Activated naive CD8-positive, alpha-beta T cell treated with anti-CD3 and anti-CD28 coated beads, Interleukin-2, amount 10 ng/mL, durations not matched to agents 7 days and 5 days (primary cell): ENCODE results near the gene CD163. TPM values are rescaled to one million over a fixed set of nuclear protein-coding genes. Genes with fewer than 3 reads are reported as not detected.
"Not testable (repeated sequence)": the region's sequence is repeated elsewhere in the genome, so short reads cannot be mapped to it uniquely, and the experiment has no call there.

Source experiments
- ATAC-seq: fragments of 150-1000 bp; cut with Tn5 transposase; one replicate; pipeline ENCODE4 v1.10.0; 2021; ENCODE audit warnings: low read depth, moderate library complexity
- POLR2A ChIA-PET: fragments of 350-600 bp; sonication (Branson Sonifier 250); formaldehyde crosslinking; loops from one replicate; lab custom pipeline; 2021; ENCODE audit warnings: antibody characterized with exemption; lab: Charles Lee
- DNase-seq: peaks from one replicate; pipeline ENCODE4 v3.0.0; 2021
- H3K27ac Mint-ChIP-seq: one replicate; pipeline ENCODE4 v1.8.0; 2022; ENCODE audit warnings: mild to moderate bottlenecking, mixed read lengths
- H3K27me3 Mint-ChIP-seq: one replicate; pipeline ENCODE4 v1.8.0; 2022; ENCODE audit warnings: mild to moderate bottlenecking, moderate library complexity, mixed read lengths
- H3K36me3 Mint-ChIP-seq: one replicate; pipeline ENCODE4 v1.8.0; 2021; ENCODE audit warnings: mild to moderate bottlenecking, mixed read lengths
- H3K4me1 Mint-ChIP-seq: one replicate; pipeline ENCODE4 v1.8.0; 2021; ENCODE audit warnings: mixed read lengths
- H3K4me3 Mint-ChIP-seq: one replicate; pipeline ENCODE4 v1.8.0; 2022; ENCODE audit warnings: mild to moderate bottlenecking, moderate library complexity, mixed read lengths
- H3K9me3 Mint-ChIP-seq: one replicate; pipeline ENCODE4 v1.8.0; 2021; ENCODE audit warnings: mixed read lengths
- total RNA-seq, 2 experiments: library from RNA; stranded (reverse); gene quantifications; one replicate each; pipeline ENCODE4 v1.2.3, GENCODE V29; 2021

The CD163 gene
- total RNA-seq, result 1 to 10 TPM; 4.4 to 5.3 TPM

DNA sequence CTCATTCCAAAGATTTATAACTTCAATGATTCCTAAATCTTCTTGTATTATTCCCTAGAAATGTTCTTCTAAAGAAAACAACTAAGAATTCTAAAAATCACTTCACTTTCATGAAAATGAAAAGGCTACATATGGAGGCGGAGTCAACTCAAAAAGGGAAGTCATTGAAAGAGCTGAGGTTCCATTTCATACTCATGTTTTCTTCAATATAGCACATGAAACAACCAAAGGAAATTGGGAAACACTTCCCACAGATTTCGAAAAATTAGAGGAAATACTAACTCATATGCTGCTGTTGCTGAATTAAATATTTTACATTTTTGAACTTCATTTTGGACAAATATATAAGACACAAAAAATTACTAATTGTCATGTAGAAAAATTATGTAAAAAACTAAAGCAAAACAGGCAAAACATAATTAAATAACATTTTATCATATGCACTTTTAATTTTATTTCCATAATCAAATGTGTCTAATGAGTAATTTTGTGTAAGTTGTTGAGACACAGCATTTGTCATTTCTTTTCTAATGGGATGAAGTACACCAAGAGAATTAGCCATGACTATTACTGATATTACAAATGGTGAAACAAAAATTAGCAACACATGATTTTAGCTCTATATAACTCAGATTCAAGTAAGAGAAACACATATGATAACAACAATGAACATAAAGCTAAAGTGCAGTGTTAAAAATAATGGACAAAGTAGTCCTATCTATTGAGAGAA, at the start of gene CD163:
CD163 (minus strand) TSS at position 92 of the 730 bp plus-strand sequence; CDS start at position 5, 87 bp downstream.
- H3K27ac Mint-ChIP-seq, result no peak within 1 kb of the TSS
- peaks cover 1% of the 10 kb centered on the region for H3K4me1 Mint-ChIP-seq
- no peaks in the 10 kb centered on the region for H3K36me3 Mint-ChIP-seq
- no peak within 1 kb of the TSS for H3K4me3 Mint-ChIP-seq
- ATAC-seq (no peak), DNase-seq (no peak)
- H3K27me3 Mint-ChIP-seq, result peaks cover 30% of the 10 kb centered on the region
- POLR2A ChIA-PET, result no interaction called here
- H3K9me3 Mint-ChIP-seq, result peaks cover 2% of the 10 kb centered on the region

- Mint-ChIP-seq H3K4me3 (no peak overlapping the region), H3K27ac (no peak overlapping the region), H3K27me3 (peaks cover 13% of the 10 kb centered on the region), H3K9me3 (peaks cover 3% of the 10 kb centered on the region), H3K36me3 (no peaks in the 10 kb centered on the region), H3K4me1 (no peaks in the 10 kb centered on the region)
- DNase-seq (no peak), ATAC-seq (no peak)
- POLR2A ChIA-PET, result no interaction called here
Observed at GRCh38 chr12:7542813-7543212, 39.2 kb upstream of the CD163 start.

GRCh38 chr12:7542046-7542445, 38.5 kb upstream of the CD163 start:
- DNase-seq (no peak), ATAC-seq (no peak)
- no peaks in the 10 kb centered on the region for H3K4me1 Mint-ChIP-seq
- H3K27ac Mint-ChIP-seq, result no peak overlapping the region
- peaks cover 3% of the 10 kb centered on the region for H3K9me3 Mint-ChIP-seq
- POLR2A ChIA-PET, result no interaction called here
- no peaks in the 10 kb centered on the region for H3K36me3 Mint-ChIP-seq
- peaks cover 11% of the 10 kb centered on the region for H3K27me3 Mint-ChIP-seq
- H3K4me3 Mint-ChIP-seq, result no peak overlapping the region

DNA sequence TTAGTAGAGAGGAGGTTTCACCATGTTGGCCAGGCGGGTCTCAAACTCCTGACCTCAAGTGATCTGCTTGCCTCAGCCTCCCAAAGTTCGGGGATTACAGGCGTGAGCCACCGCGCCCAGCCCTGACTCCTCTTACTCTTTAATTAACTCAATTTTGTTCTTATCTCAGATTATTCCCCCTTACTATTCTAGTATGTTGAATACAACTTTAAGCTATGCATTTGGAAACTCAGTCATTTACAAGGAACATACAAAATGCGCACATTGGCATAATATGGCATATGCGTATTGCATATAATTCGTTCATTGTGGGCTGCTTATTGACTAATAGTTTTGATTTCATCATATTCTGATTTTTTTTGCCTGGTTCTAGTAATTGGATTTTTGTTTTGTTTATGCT, 10.8 kb upstream of the CD163 start:
- Mint-ChIP-seq H3K9me3 (no peaks in the 10 kb centered on the region), H3K4me3 (no peak overlapping the region), H3K27ac (no peak overlapping the region)

GRCh38 chr12:7512553-7512952, 9.0 kb upstream of the CD163 start:
- H3K4me3 Mint-ChIP-seq, result no peak overlapping the region
- H3K36me3 Mint-ChIP-seq, result no peaks in the 10 kb centered on the region
- no peak overlapping the region for H3K27ac Mint-ChIP-seq
- POLR2A ChIA-PET, result no interaction called here
- DNase-seq (no peak), ATAC-seq (no peak)
- no peaks in the 10 kb centered on the region for H3K4me1 Mint-ChIP-seq
- H3K27me3 Mint-ChIP-seq, result peaks cover 10% of the 10 kb centered on the region
- H3K9me3 Mint-ChIP-seq, result peaks cover 4% of the 10 kb centered on the region

More for the DNA sequence above, 10.8 kb upstream of the CD163 start:
- POLR2A ChIA-PET, result no interaction called here
- Mint-ChIP-seq H3K4me1 (no peaks in the 10 kb centered on the region), H3K27me3 (peaks cover 2% of the 10 kb centered on the region), H3K36me3 (no peaks in the 10 kb centered on the region)
- DNase-seq (no peak), ATAC-seq (no peak)

DNA sequence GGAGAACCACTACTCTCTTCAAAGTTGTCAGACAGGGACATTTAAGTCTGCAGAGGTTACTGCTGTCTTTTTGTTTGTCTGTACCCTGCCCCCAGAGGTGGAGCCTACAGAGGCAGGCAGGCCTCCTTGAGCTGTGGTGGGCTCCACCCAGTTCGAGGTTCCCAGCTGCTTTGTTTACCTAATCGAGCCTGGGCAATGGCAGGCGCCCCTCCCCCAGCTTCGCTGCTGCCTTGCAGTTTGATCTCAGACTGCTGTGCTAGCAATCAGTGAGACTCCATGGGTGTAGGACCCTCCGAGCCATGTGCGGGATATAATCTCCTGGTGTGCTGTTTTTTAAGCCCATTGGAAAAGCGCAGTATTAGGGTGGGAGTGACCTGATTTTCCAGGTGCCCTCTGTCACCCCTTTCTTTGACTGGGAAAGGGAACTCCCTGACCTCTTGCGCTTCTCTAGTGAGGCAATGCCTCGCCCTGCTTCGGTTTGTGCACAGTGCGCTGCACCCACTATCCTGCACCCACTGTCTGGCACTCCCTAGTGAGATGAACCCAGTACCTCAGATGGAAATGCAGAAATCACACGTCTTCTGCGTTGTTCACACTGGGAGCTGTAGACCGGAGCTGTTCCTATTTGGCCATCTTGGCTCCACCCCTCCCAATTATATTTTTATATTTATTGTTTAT, 6.4 kb upstream of the CD163 start:
- H3K4me1 Mint-ChIP-seq, H3K4me3 Mint-ChIP-seq, H3K9me3 Mint-ChIP-seq, ATAC-seq, DNase-seq, POLR2A ChIA-PET, H3K36me3 Mint-ChIP-seq, H3K27ac Mint-ChIP-seq, H3K27me3 Mint-ChIP-seq: not testable (repeated sequence)

DNA sequence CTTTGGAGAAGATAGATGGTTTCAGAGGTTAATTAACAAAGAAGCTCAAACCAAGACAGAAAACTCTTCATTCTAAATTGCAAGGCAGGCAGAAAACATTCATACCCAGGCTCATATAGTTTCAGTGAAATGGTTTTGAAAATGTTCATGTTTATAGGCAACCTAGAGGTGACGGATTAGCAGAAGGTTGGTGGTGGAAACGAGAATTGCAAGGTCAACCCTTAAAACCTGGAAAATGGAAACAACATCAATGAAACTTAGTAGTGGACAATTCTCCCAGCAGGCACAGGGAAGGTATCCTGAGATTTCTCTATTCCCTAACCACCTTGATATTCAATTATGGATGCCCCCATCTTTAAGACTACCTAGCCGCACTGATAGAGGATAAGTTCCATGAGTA, 965 bp downstream of the CD163 start:
- Mint-ChIP-seq H3K27me3 (peaks cover 33% of the 10 kb centered on the region), H3K36me3 (no peaks in the 10 kb centered on the region), H3K27ac (no peak overlapping the region), H3K9me3 (no peaks in the 10 kb centered on the region), H3K4me3 (no peak overlapping the region), H3K4me1 (peaks cover 3% of the 10 kb centered on the region)
- ATAC-seq (no peak), DNase-seq (no peak)
- POLR2A ChIA-PET, result no interaction called here

- POLR2A ChIA-PET, result no interaction called here
- Mint-ChIP-seq H3K4me3 (no peak overlapping the region), H3K9me3 (no peaks in the 10 kb centered on the region), H3K27me3 (peaks cover 33% of the 10 kb centered on the region), H3K4me1 (peaks cover 3% of the 10 kb centered on the region), H3K27ac (no peak overlapping the region), H3K36me3 (no peaks in the 10 kb centered on the region)
- ATAC-seq (no peak), DNase-seq (no peak)
Observed at GRCh38 chr12:7501031-7501588, 2.5 kb downstream of the CD163 start.

GRCh38 chr12:7499636-7500035, 3.9 kb downstream of the CD163 start:
- Mint-ChIP-seq H3K4me1 (peaks cover 3% of the 10 kb centered on the region), H3K9me3 (no peaks in the 10 kb centered on the region), H3K36me3 (no peaks in the 10 kb centered on the region), H3K4me3 (no peak overlapping the region), H3K27ac (no peak overlapping the region), H3K27me3 (peaks cover 33% of the 10 kb centered on the region)
- DNase-seq (no peak), ATAC-seq (no peak)
- POLR2A ChIA-PET, result no interaction called here

DNA sequence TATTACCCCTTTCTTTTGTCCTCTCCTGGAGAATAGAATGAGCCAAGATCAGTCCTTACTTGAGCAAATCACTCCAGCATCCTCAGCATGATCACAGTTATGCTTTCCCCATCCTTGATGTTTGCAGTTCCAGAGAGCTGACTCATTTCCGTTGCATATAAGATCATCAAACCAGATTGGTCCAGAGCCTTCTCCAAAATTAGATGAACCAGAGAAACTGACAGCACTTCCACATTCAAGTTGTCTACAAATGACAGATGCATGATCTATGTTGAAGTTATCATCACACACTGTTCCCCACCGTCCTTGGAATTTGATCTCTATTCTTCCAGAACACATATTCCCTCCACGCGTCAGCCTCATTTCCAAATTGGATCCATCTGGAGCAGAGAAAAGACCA, 4.8 kb downstream of the CD163 start:
- POLR2A ChIA-PET, result no interaction called here
- Mint-ChIP-seq H3K4me1 (peaks cover 3% of the 10 kb centered on the region), H3K9me3 (no peaks in the 10 kb centered on the region), H3K4me3 (no peak overlapping the region), H3K27ac (no peak overlapping the region), H3K36me3 (no peaks in the 10 kb centered on the region), H3K27me3 (peaks cover 33% of the 10 kb centered on the region)
- DNase-seq (no peak), ATAC-seq (no peak)

DNA sequence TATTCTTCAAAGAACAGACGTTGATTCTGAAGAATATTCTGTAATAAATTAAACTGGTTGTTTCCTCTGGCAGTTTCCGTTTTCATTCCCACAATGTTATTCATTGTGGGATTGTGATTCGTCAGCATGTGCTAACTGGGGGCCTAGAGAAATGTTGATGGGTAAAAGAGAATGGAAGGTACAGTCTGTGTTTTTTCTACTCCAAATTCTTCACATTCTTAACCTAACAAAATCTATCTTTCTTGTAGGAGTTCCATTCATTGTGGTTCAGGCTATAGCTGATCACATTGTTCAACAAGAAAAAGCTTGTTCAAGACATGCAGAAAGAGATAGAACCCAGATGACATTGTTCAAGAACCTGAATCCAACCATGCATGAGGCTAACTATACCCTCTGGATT, 5.9 kb downstream of the CD163 start:
- Mint-ChIP-seq H3K27me3 (peaks cover 27% of the 10 kb centered on the region), H3K4me1 (peaks cover 3% of the 10 kb centered on the region), H3K27ac (no peak overlapping the region), H3K9me3 (no peaks in the 10 kb centered on the region), H3K36me3 (no peaks in the 10 kb centered on the region), H3K4me3 (no peak overlapping the region)
- ATAC-seq (no peak), DNase-seq (no peak)
- POLR2A ChIA-PET, result no interaction called here

- H3K27ac Mint-ChIP-seq, result no peak overlapping the region
- DNase-seq, result no peak
- no peaks in the 10 kb centered on the region for H3K9me3 Mint-ChIP-seq
- H3K4me1 Mint-ChIP-seq, result peaks cover 3% of the 10 kb centered on the region
- peaks cover 29% of the 10 kb centered on the region for H3K27me3 Mint-ChIP-seq
- H3K36me3 Mint-ChIP-seq, result no peaks in the 10 kb centered on the region
- POLR2A ChIA-PET, result no interaction called here
- no peak overlapping the region for H3K4me3 Mint-ChIP-seq
- ATAC-seq, result no peak
Observed at GRCh38 chr12:7496451-7496850, 7.1 kb downstream of the CD163 start.

DNA sequence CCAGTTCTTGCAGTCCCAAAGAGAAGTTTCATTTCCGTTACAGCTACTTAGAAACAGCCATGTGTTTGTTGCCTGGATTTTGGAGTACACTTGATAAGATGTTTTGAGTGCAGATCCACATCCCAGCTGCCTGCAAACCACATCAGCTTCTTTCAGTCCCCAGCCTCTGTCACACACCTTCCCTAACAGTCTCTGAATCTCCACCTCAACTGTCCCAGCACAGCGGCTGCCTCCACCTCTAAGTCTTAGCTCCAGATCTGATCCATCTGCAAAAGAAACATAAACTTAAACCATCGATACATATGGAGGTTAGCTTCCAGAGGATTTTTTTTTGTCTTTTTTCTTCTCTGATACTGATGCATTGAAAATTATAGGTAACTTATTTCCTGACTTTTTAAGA, 8.4 kb downstream of the CD163 start:
- H3K27ac Mint-ChIP-seq, result no peak overlapping the region
- POLR2A ChIA-PET, result no interaction called here
- H3K4me3 Mint-ChIP-seq, result no peak overlapping the region
- no peak for DNase-seq
- ATAC-seq, result no peak
- H3K27me3 Mint-ChIP-seq, result peaks cover 32% of the 10 kb centered on the region
- H3K4me1 Mint-ChIP-seq, result peaks cover 3% of the 10 kb centered on the region
- H3K9me3 Mint-ChIP-seq, result no peaks in the 10 kb centered on the region
- H3K36me3 Mint-ChIP-seq, result no peaks in the 10 kb centered on the region

DNA sequence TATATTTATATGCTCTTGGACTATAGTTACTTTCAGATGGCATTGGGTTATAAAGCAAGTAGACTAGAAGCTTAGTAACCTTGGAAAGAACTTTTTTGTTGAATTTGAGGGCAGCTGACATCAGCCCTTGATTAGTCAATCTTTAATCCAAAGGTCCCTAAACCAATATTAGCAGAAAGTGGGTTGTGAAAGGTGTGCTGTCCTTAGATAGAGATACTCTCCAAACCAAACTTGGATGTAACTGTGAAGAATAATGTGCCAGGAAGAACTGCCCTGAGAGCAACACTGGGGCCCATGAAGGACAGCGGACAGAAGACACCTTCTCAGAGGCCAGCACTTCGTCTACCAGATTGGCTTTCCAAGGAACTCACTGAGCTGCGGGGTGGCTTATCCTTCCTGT, 10.6 kb downstream of the CD163 start:
- ATAC-seq, result no peak
- no peaks in the 10 kb centered on the region for H3K9me3 Mint-ChIP-seq
- no peaks in the 10 kb centered on the region for H3K36me3 Mint-ChIP-seq
- no peak overlapping the region for H3K27ac Mint-ChIP-seq
- POLR2A ChIA-PET, result no interaction called here
- DNase-seq, result no peak
- no peak overlapping the region for H3K4me3 Mint-ChIP-seq
- no peaks in the 10 kb centered on the region for H3K4me1 Mint-ChIP-seq
- peaks cover 17% of the 10 kb centered on the region for H3K27me3 Mint-ChIP-seq
